Islet of Langerhans (tissue), 1 donor: Measurements from ENCODE around the gene GPR108.
"Not testable (repeated sequence)": the region's sequence is repeated elsewhere in the genome, so short reads cannot be mapped to it uniquely, and the experiment has no call there.

Experiments
- FAIRE-seq: peaks from one replicate; lab custom pipeline; 2011; peaks lifted over from hg19 to GRCh38; lab: Jason Lieb, UNC

The GPR108 gene

DNA sequence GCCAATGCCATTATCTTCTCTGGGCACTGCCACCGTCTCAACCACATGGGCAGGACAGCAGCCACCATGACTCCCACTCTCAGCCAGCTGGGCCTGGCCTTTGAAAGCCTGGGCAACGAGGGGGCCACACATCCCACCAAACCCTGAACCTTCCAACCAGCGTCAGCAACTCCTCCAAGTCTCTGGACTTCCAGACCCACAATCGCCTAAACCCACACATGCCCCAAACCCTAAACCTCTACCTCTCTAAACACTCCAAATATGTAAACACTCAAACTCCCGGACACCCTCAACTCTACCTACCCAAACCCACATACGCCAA, 17.9 kb downstream of the GPR108 start:
- no peak for FAIRE-seq

DNA sequence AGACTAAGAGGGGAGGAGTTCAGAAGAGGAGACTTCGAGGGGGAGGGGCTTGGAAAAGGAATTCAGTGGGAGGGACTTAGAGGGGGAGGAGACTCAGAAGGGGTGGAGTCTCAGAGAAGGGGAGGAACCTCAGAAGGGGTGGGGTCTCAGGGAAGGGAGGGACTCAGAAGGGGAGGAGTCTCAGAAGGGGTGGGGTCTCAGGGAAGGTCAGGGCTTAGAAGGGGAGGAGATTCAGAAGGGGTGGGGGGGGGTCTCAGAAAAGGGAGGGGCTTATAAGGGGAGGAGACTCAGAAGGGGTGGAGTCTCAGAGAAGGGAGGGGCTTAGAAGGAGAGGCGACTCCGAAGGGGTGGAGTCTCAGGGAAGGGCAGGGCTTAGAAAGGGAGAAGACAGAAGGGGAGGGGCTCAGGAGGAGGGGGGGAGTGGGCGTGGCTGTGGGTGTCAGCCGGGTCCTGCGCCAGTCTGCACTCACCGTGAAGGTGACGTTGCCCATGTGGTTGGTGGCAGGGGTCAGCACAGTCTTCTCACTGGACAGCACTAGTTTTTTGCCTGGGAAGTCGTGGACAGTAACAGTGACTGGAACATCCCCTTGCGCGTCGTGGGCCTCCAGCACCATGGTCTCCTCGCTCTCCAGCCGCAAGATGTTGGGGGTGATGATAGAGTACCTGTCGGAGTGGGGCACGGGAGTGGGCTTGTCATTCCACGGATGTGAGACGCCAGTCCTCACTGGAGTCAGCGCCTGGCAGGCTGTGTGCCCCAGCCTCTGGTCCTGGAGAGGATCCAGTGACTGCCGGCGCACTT, 18.4 kb downstream of the GPR108 start:
- FAIRE-seq, result no peak

DNA sequence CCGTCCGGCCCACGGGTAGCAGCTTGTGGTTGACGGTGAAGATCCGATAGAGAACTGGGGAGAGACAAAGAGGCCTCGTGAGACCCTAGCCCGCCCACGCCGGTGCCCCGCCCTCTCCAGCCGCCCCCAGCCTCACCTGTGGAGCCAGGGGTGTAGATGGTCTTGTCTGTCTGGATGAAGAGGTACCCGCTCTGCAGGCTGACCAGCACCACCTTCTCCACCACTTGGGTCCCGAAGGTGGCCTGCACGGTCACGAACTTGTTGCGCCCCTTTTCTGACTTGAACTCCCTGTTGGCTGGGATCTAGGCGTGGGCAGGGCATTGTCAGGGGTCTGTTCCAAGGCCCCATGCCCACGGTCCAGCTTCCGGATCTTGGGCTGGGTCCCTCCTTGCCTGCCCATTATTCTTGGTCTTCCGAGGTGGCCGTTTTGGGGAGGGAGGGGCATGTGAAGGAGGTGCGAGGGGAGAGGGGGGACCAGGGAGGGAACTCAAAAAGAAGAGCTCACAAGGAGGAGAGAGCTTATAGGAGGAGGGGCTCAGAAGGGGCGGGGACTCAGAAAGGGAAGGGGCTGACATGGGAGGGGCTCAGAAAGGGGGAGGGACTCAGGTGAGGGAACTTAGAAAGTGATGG, 19.2 kb downstream of the GPR108 start:
- FAIRE-seq, result no peak

DNA sequence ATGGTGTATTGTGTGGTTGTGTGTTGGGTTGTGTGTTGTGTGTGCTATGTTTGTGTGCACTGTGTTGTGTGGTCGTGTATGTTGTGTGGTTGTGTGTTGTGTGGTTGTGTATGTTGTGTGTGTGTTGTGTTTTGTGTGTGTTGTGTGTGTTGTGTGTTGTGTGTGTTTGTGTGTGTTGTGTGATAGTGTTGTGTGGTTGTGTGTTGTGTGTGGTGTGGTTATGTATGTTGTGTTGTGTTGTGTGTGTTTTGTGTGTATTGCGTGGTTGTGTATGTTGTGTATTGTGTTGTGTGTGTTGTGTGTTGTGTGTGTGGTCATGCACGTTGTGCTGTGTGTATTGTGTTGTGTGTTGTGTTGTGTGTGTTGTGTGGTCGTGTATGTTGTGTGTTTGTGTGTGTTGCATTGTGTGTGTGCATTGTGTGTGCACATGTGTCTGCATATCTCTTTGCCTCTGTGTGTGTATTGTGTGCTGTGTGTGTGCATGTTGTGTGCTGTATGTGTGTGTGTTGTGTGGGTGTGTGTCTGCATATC, 19.9 kb downstream of the GPR108 start:
- no peak for FAIRE-seq

DNA sequence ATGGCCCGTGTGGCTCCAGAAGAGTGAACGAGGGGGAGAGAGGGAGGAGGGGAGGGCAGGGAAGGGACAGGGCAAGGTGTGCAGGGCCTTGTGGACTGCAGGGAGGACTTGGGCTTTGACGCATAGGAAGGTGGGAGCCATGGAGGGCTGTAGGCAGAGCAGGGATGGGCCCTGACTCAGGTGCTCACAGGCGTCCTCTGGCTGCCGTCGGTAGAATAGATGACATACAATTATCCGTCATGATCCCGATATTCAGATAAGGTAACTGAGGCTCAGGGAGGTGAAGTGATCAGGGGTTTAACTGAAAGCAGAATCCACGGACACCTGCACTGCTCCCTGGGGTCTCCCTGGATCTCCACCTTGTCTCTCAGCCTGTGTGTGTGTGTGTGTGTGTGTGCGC, 20.3 kb downstream of the GPR108 start:
- no peak for FAIRE-seq

DNA sequence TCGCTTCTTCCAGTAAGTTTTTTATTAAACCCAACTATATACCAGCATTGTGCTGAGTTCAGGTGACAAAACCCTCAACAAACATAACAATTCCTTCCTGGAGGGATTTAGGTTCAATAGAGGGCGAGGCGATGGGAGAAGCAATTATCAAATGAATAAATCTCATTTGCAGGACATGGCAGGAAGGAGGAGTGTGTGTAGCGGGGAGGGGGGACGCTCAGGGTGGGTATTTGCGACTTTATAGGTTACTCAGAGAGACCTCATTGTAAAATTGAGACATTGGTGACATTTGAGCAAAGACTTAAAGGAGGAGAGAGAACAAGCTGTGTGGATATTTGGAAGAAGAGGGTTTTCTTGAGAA, 20.8 kb downstream of the GPR108 start:
- no peak for FAIRE-seq

DNA sequence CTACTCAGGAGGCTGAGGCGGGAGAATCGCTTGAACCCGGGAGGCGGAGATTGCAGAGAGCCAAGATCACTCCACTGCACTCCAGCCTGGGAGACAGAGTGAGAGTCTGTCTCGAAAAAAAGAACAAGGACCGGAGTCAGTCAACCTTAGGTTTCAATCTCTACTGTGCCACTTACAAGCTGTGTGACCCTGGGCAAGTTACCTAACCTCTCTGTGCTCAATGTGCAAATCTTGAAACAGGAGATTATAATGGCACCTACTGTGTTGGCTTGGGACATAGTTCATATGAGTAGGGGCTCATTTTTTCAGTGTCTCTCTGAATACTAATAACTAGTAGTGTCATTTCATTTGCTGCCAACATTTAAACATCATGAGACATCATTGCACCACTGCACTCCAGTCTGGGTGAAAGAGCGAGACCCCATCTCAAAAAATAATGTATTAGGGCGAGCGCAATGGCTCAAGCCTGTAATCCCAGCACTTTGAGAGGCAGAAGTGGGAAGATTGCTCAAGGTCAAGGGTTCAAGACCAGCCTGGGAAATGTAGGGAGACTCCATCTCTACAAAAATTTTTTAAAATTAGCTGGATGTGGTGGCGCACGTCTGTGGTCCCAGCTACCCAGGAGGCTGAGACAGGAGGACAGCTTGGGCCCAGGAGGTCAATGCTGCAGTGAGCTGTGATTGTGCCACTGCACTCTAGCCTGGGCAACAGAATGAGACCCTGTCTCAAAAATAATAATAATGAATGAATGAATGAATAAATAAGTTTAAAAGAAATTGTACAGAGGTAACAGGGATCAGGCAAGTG, 22.4 kb downstream of the GPR108 start:
- no peak for FAIRE-seq

DNA sequence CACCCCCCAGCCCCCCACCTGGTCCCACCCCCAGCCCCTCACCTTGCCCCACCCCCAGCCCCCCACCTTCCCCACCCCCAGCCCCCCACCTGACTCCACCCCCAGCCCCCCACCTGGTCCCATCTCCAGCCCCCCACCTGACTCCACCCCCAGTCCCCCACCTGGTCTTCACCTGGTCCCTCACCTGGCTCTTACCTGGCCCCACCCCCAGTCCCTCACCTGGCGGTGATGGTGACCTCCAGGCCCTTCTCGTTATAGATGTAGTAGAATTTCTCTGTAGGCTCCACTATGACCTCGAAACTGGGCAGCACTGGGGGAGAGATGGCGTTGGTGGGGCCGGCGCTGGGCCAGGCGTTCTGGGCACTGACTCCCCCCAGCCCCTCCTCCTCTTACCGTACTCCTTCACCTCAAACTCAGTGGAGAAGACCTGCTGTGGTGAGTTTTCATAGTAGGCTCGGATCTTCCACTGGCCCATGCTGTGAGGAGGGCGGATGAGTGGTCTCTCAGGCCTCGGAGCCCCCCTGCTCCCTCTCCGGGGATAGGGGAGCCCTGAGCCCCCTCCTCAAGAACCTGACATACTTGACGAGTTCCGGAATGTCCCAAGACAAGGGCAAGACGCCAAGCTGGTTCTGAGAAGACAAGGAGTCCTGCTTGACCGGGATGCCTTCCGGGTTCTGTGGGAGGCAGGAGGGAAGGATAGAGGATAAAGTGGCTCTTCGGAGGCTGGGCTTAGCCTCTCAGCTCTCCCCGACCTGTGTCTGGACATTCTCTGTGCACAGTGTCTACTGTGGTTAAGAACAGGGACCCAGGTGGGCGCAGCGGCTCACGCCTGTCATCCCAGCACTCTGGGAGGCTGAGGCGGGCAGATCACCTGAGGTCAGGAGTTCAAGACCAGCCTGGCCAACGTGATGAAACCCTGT, 23.3 kb downstream of the GPR108 start:
- no peak for FAIRE-seq

DNA sequence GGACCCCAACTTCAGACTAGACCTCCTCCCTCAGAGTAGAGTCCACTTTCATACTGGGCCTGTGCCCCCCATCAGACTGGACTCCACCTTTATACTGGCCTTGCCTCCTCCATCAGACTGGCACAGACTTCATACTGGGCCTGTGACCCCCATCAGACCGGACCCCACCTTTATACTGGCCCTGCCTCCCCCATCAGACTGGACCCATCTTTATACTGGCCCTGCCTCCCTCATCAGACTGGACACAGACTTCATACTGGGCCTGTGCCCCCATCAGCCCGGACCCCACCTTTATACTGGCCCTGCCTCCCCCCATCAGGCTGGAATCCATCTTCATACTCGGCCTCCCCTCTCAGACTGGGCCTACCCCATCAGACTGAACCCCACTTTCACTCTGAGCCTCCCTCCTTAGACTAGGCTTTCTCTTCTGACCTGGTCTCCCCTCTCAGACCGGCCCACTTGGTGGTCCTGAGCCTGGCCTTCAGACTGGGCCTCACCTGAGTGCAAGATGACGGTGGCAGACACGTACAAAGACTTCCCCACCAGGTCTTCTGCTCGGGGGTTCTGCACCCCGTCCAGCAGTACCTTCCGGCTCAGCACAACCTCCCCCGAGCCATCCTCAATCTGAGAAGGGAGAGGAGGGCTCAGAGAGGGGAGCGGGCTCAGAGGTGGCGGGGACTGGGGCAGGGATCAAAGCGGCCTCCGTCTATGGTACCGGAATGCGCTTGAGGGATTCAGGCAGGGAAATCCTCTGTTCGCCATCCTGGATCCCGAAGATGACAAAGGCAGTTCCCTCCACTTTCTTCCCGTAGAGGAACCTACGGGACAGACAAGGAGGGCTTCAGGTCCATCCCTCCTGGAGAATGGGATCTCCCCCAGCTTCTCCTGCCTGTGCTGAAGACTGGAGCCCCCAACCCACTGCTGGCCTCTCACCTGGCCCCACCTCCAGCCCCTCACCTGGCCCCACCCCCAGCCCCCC, 24.4 kb downstream of the GPR108 start:
- FAIRE-seq, result no peak

DNA sequence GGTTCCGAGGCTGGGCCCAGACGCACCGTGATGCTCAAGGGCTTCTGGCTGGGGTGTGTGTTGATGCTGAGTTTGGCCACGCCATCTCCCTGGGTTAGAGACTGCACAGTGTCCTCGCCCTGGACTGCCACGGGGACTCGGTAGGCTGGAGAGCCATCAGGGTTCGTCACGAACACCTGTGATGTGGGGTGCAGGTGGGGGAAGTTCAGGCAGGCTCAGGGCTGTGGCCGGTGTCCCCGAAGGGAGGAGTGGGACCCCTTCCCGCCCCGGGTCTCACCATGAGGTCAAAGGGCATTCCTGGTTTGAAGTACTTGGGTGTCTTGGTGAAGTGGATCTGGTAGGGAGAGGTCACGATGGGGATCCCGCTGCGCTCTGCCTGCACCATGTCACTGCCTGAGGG, 25.1 kb downstream of the GPR108 start:
- no peak for FAIRE-seq

DNA sequence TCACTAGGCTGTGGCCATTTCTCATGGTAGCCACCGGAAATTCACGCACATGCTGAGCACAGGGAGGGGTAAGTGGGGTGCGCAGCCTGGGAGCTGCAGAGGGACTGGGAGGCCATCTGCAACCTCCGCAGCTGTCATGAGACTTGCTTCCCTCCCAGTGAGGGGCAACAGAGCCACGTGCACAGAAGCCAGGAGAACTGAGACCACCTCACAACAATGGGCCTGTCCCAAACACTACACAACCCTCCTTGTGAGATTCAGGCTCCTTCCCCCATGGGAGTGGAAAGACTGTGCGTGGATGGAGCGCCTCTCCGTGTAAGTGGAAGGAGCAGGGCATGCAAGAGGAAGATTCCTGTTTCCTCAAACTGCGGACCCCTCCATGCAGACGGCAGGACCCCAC, 25.8 kb downstream of the GPR108 start:
- no peak for FAIRE-seq

DNA sequence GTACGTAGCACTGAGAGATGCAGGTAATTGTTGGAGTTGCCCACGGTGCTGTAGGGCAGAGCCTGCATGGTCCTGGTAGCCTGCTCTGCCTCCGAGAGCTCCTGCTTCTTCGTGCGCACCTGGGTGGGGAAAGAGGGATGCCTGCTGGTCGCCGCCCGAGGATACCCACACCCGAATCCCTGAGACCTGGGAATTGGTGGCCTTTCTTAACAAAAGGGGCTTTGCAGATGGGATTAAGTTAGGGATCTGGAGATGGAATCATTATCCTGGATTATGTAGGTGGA, 26.4 kb downstream of the GPR108 start:
- no peak for FAIRE-seq

DNA sequence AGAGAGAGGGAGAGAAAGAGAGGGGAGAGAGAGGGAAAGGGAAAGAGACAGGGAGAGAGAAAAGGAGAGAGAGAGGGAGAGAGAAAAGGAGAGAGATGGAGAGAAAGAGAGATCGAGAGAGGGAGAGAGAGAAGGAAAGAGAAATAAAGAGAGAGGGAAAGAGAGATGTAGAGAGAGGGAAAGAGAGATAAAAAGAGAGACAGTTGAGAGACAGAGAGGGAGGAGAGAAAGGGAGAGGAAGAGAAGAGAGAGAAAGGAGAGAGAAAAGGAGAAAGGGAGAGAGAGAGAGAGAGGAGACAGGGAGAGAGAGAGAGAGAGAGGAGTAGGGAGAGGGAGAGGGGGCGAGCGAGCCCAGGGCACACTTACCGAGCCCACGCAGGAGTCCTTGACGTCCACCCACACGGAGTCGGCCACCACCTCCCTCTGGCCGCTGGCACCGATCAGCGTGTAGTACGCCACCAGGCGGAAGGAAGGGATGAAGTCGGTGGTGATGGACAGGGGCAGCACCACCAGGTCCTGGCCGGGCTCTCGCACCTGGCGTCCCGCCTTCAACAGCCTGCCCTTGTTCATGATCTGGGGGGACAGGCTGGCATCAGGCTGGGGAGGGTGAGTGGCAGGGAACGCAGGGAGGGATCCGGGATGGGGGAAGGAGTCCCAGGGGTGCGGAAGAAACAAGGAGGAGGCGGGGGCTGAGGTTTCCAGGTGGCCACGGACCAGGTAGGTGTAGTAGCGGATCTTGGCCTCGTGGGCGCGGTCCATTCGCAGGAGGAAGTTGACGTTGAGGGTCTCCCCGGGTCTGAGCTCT, 26.9 kb downstream of the GPR108 start:
- FAIRE-seq, result no peak

DNA sequence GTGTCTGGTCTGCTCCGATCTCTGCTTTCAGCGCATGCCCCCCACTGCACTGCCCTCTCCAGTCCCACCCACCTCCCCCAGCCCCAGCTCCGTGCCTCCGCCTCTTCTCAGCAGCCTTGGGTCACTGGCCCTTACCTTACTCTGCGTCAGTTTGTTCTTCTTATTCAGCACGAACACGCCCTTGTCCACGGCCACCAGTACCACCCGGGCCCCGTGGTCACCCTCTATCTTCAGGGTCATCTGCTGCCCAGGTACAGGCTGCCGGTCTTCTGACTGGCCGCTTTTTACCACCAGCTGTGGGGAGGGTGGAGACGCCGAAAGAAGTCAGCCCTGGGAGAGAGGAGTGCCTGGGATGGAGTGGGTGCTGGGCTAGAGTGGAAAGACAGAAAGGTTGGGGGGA, 27.8 kb downstream of the GPR108 start:
- no peak for FAIRE-seq

DNA sequence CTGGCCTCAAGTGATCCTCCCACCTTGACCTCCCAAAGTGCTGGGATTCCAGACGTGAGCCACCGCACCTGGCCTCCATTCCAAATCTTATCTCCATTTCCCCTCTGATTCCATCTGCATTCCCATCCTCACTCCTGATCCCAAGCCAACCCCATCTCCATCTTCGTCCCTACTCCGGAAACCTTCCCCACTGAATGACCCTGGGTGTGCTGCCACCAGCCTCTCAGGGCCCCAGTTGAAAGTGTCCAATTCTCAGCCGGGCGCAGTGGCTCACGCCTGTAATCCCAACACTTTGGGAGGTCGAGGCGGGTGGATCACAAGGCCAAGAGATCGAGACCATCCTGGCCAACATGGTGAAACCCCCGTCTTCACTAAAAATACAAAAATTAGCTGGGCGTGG, 28.5 kb downstream of the GPR108 start:
- FAIRE-seq, result not testable (repeated sequence)

DNA sequence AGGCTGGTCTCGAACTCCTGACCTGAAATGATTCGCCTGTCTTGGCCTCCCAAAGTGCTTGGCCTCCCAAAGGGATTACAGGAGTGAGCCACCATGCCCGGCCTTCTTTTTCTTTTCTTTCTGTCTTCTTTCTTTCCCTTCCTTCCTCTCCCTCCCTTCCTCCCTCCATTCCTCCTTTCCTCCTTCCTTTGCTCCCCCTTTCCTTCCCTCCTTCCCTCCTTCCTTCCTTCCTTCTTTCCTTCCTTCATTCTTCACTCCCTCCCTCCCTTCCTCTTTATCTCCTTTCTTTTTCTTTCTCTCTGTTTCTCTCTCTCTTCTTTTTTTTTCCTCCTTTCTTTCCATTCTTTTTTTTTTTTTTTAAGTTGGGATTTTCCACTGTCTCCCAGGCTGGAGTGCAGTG, 29.0 kb downstream of the GPR108 start:
- FAIRE-seq, result no peak

DNA sequence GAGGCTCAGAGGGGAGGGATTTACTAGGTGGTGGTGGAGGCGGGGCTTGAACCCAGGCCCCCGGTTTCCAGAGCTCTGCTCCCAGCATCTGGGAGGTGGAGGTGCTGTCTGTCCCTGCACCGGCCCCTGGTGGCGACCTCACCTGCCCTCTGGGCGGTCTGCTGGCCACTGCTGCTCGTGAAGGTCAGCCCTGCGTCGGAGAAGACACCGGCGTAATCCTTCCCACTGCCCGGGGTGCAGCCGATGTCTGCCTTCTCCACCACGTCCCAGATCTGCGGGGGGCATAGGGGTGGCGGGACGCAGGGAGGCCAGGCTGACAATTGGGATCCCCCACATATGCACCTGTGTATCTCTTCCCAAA, 29.7 kb downstream of the GPR108 start:
- FAIRE-seq, result no peak

DNA sequence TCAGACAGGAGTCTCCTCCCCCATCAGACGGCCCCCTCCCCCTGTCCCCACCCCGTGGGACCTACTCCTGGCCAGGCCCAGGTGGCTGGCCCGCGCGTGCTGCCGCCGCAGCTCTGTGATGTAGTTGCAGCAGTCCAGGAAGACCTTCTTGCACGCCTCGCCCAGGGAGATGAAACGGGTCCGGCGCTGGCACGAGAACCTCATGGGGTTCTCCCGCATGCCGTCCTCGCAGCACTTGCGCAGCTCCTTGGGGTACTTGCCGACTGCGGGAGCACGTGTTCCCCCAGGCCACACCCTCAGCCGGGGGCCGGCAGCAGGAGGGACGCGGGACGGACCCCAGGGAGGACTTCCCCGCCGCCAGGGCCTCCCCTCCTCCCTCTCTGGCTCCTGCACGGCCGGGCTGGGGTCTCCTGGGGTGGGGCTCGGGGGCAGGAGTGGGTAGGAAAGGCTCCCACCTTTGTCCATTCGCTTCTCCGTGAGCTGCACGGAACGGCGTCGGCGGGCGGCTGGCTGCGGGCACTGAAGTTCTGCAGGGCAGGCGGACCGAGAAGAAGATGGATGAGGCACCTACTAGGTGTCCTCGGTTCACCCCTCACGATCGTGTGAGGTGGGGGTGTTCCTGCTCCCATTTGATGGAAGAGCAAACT, 30.2 kb downstream of the GPR108 start:
- FAIRE-seq, result no peak

DNA sequence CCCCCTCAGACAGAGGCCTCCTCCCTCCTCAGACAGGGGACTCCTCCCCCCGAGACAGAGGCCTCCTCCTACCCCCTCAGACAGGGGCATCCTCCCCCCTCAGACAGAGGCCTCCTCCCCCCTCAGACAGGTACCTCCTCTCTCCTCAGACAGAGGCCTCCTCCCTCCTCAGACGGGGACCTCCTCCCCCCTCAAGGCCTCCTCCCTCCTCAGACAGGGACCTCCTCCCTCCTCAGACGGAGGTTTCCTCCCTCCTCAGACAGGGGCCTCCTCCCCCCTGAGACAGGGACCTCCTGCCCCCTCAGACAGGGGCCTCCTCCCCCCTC, 30.8 kb downstream of the GPR108 start:
- FAIRE-seq, result no peak
